Measurements from ENCODE around the gene HOXA4. TPM values are rescaled to one million over a fixed set of nuclear protein-coding genes. Genes with fewer than 3 reads are reported as not detected.
A peak's percentile ranks its signal among the peaks of the same experiment; 100 is the strongest.

Gene HOXA4
- total RNA-seq, 1 experiment from 2014 or later = 2.0 TPM

DNA sequence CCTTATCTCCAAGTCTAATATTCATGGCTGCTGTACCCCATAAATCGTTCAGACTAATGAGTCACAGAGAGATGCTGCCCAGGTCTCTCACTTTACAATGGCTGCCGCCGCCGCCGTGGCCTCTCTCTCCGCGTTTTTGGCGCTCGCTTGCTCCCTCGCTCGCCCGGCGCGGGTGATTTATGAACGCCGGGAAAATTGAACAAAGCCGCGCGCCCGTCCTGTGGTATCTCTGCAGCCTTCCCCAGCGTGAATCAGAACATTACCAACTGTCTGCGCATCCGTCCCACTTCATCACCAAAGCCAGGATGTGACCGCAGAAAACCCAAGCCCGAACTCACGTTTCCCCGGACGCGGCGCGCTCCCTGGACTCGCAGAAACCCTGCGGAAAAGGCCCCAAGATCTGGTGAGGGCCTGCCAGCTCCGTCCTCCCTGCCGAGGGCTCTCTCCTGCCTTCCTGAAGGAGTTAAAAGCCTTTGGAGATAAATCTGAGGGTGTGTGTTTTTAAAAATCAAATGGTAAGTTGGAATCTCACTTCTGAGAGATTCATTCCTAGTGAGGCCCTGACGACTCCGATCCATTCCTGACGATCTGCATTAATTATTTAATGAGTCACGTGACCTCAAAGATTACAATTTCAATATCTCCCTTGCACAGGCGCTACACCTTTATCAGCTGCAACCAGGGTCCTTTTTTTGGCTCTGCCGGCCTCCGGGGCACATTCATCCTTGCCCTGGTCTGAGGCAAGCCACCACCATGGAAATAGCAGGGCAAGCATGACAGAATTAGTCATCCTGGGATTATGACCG is 6.3 kb downstream of the HOXA4 start (continued):
- TF ChIP-seq, protein P1, sequence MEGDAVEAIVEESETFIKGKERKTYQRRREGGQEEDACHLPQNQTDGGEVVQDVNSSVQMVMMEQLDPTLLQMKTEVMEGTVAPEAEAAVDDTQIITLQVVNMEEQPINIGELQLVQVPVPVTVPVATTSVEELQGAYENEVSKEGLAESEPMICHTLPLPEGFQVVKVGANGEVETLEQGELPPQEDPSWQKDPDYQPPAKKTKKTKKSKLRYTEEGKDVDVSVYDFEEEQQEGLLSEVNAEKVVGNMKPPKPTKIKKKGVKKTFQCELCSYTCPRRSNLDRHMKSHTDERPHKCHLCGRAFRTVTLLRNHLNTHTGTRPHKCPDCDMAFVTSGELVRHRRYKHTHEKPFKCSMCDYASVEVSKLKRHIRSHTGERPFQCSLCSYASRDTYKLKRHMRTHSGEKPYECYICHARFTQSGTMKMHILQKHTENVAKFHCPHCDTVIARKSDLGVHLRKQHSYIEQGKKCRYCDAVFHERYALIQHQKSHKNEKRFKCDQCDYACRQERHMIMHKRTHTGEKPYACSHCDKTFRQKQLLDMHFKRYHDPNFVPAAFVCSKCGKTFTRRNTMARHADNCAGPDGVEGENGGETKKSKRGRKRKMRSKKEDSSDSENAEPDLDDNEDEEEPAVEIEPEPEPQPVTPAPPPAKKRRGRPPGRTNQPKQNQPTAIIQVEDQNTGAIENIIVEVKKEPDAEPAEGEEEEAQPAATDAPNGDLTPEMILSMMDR (IDR thresholded peaks at IDR 0.05 in 2 of 3, conservative IDR thresholded peaks at IDR 0.05 in 1 of 3; ENCODE audit: borderline replicate concordance in 1 of 3, insufficient read depth in 1 of 3, low read depth in 2 of 3, low read length in 2 of 3) = no peak
- peak; percentile 9; the same call in 1 of the 2 replicates for TF ChIP-seq CEBPB (IDR thresholded peaks at IDR 0.05; ENCODE audit: low read depth)
- TF ChIP-seq EZH2 (IDR thresholded peaks at IDR 0.05) = no peak
- TF ChIP-seq ZNF274 (IDR thresholded peaks at IDR 0.05; ENCODE audit: low read depth, low read length) = no peak
- peak; percentile 54 for TF ChIP-seq SP1 (IDR thresholded peaks at IDR 0.05; ENCODE audit: low read depth)
- TF ChIP-seq, protein P2, sequence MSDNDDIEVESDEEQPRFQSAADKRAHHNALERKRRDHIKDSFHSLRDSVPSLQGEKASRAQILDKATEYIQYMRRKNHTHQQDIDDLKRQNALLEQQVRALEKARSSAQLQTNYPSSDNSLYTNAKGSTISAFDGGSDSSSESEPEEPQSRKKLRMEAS (IDR thresholded peaks at IDR 0.05) = peak; percentile 76
- peak; percentile 34; the same call in 1 of the 2 replicates for TF ChIP-seq POLR2AphosphoS5 (IDR thresholded peaks at IDR 0.05; ENCODE audit: low read depth, low read length)
- peak; percentile 58 for TF ChIP-seq FOSL1 (IDR thresholded peaks at IDR 0.05; ENCODE audit: low read depth)
- peak; percentile 77 for TF ChIP-seq SIN3A (IDR thresholded peaks at IDR 0.05; ENCODE audit: low read depth)
- no peak for TF ChIP-seq POLR2A (IDR thresholded peaks at IDR 0.05; ENCODE audit: borderline replicate concordance, extremely low read depth, insufficient read depth, insufficient read length)
- TF ChIP-seq ZFX (IDR thresholded peaks at IDR 0.05) = peak; percentile 48; the same call in 1 of the 2 replicates
- peak; percentile 24 for TF ChIP-seq RAD21 (IDR thresholded peaks at IDR 0.05; ENCODE audit: low read depth)
- TF ChIP-seq TCF7L2 (IDR thresholded peaks at IDR 0.05; ENCODE audit: borderline replicate concordance, extremely low read depth, insufficient read depth, insufficient read length) = peak; percentile 81
- TF ChIP-seq EZH2phosphoT487 (IDR thresholded peaks at IDR 0.05; ENCODE audit: borderline replicate concordance) = no peak
- TF ChIP-seq SRF (IDR thresholded peaks at IDR 0.05; ENCODE audit: low read depth) = no peak
- TF ChIP-seq CBX3 (IDR thresholded peaks at IDR 0.05; ENCODE audit: low read depth) = 0 out of 2 replicates have a peak, but pooled peaks have one; percentile 8
